Mesenchymal stem cell (in vitro differentiated cells and primary cell): Measurements from ENCODE around the gene CFAP100.

Experiments
- DNase-seq: peaks from one replicate; pipeline ENCODE4 v3.0.0-alpha.2; 2013
- H2AFZ ChIP-seq: one replicate; pipeline ENCODE4 v1.6.1; 2013; ENCODE audit warnings: low read depth, mild to moderate bottlenecking, control low read depth, inconsistent platforms, low read length, moderate library complexity
- H2AK5ac ChIP-seq: 2 replicates; pipeline ENCODE4 v1.6.1; 2013; ENCODE audit warnings: low read length, moderate library complexity, mild to moderate bottlenecking, inconsistent platforms; ENCODE audit not compliant: severe bottlenecking
- H2BK120ac ChIP-seq: one replicate; pipeline ENCODE4 v1.6.1; 2013; ENCODE audit warnings: low read depth, mild to moderate bottlenecking, inconsistent platforms, low read length, moderate library complexity
- H2BK12ac ChIP-seq, 2 experiments: one replicate each; pipeline ENCODE4 v1.6.1; 2013; ENCODE audit warnings: inconsistent platforms in 2 of 2, low read length in 2 of 2, mild to moderate bottlenecking in 2 of 2, moderate library complexity in 2 of 2, control low read depth in 1 of 2
- H2BK15ac ChIP-seq: one replicate; pipeline ENCODE4 v1.6.1; 2013; ENCODE audit warnings: mild to moderate bottlenecking, low read depth, inconsistent platforms; ENCODE audit not compliant: poor library complexity, severe bottlenecking
- H2BK5ac ChIP-seq: 2 replicates; pipeline ENCODE4 v1.6.1; 2013; ENCODE audit warnings: low read depth, mild to moderate bottlenecking, low read length, control low read depth, inconsistent platforms; ENCODE audit not compliant: poor library complexity, severe bottlenecking
- H3K14ac ChIP-seq, 2 experiments: one replicate each; pipeline ENCODE4 v1.6.1; 2013; ENCODE audit warnings: inconsistent platforms in 2 of 2, low read length in 2 of 2, control low read depth in 1 of 2, mild to moderate bottlenecking in 1 of 2, moderate library complexity in 1 of 2
- H3K18ac ChIP-seq, 2 experiments: one replicate each; pipeline ENCODE4 v1.6.1; 2013; ENCODE audit warnings: inconsistent platforms in 2 of 2, low read length in 2 of 2, control low read depth in 1 of 2, low read depth in 1 of 2, mild to moderate bottlenecking in 1 of 2
- H3K23ac ChIP-seq, 2 experiments: one replicate each; pipeline ENCODE4 v1.6.1; 2013; ENCODE audit warnings: inconsistent platforms in 2 of 2, low read length in 2 of 2, mild to moderate bottlenecking in 2 of 2, moderate library complexity in 2 of 2, control low read depth in 1 of 2
- H3K27ac ChIP-seq: 2 replicates; pipeline ENCODE4 v1.5.1; 2013; ENCODE audit warnings: mild to moderate bottlenecking, moderate library complexity, low read length, control low read depth, inconsistent platforms; ENCODE audit not compliant: poor library complexity, severe bottlenecking
- H3K27me3 ChIP-seq, 2 experiments: 2 replicates each; pipeline versions ENCODE4 v1.6.1 to v1.7.0; 2013; ENCODE audit warnings: low read length in 2 of 2, mild to moderate bottlenecking in 2 of 2, moderate library complexity in 2 of 2, control low read depth in 1 of 2, inconsistent platforms in 1 of 2; ENCODE audit not compliant: control insufficient read depth in 1 of 2, insufficient read depth in 1 of 2
- H3K36me3 ChIP-seq, 2 experiments: 2 replicates each; pipeline versions ENCODE4 v1.6.1 to v1.7.0; 2013; ENCODE audit warnings: low read length in 2 of 2, control low read depth in 1 of 2, inconsistent platforms in 1 of 2, low read depth in 1 of 2, mild to moderate bottlenecking in 1 of 2; ENCODE audit not compliant: insufficient read depth in 2 of 2, control insufficient read depth in 1 of 2
- H3K4ac ChIP-seq, 2 experiments: one replicate each; pipeline ENCODE4 v1.6.1; 2013; ENCODE audit warnings: inconsistent platforms in 2 of 2, low read length in 2 of 2, mild to moderate bottlenecking in 2 of 2, moderate library complexity in 2 of 2, control low read depth in 1 of 2, low read depth in 1 of 2
- H3K4me1 ChIP-seq: 2 replicates; pipeline ENCODE4 v1.6.1; 2013; ENCODE audit warnings: low read depth, low read length, control low read depth; ENCODE audit not compliant: control insufficient read depth, insufficient read depth
- H3K4me2 ChIP-seq: 2 replicates; pipeline ENCODE4 v1.6.1; 2013; ENCODE audit warnings: low read length, mild to moderate bottlenecking, inconsistent platforms; ENCODE audit not compliant: poor library complexity, severe bottlenecking
- H3K4me3 ChIP-seq, 2 experiments: 2 replicates each; pipeline versions ENCODE4 v1.5.1 to v1.7.0; 2013; ENCODE audit warnings: low read length in 2 of 2, mild to moderate bottlenecking in 2 of 2, control low read depth in 1 of 2, low read depth in 1 of 2; ENCODE audit not compliant: insufficient read depth in 1 of 2
- H3K79me1 ChIP-seq: replicated peaks from 2 replicates; pipeline ENCODE4 v1.6.1; 2013; ENCODE audit warnings: mild to moderate bottlenecking, control low read depth, low read length, inconsistent platforms; ENCODE audit not compliant: poor library complexity, severe bottlenecking
- H3K9ac ChIP-seq: 2 replicates; pipeline ENCODE4 v1.7.0; 2013; ENCODE audit warnings: mild to moderate bottlenecking, low read length, moderate library complexity
- H3K9me3 ChIP-seq: 2 replicates; pipeline ENCODE4 v1.7.0; 2013; ENCODE audit warnings: mild to moderate bottlenecking, low read length; ENCODE audit not compliant: control insufficient read depth
- H4K8ac ChIP-seq: one replicate; pipeline ENCODE4 v1.6.1; 2013; ENCODE audit warnings: inconsistent platforms, mild to moderate bottlenecking, low read length, moderate library complexity
- H4K91ac ChIP-seq: one replicate; pipeline ENCODE4 v1.6.1; 2013; ENCODE audit warnings: mild to moderate bottlenecking, low read length, inconsistent platforms
- WGBS: methylation state at CpG from one replicate; pipeline ENCODE4 v1.1.7; 2013; ENCODE audit warnings: mixed read lengths; 5-methylcytosine and 5-hydroxymethylcytosine counted together

The CFAP100 gene

GRCh38 chr3:126451511-126451910 is 56.8 kb downstream of the CFAP100 start:
- H3K23ac ChIP-seq, result no peak overlapping the region
- no peaks in the 10 kb centered on the region for H3K9me3 ChIP-seq
- no peak overlapping the region for H2BK120ac ChIP-seq
- H3K36me3 ChIP-seq, result peaks cover 48 to 80% of the 10 kb centered on the region in 2 experiments
- H3K79me1 ChIP-seq, result peaks cover 33% of the 10 kb centered on the region
- no peak overlapping the region for H2BK12ac ChIP-seq
- H2AFZ ChIP-seq, result no peak overlapping the region
- H3K4me3 ChIP-seq, result no peak overlapping the region
- no peak overlapping the region for H2BK15ac ChIP-seq
- no peak overlapping the region for H2BK5ac ChIP-seq
- H3K4me2 ChIP-seq, result no peak overlapping the region
- no peak overlapping the region for H3K9ac ChIP-seq
- no peak overlapping the region for H2AK5ac ChIP-seq
- H4K8ac ChIP-seq, result no peak overlapping the region
- H3K27ac ChIP-seq, result no peak overlapping the region
- peaks cover 7% of the 10 kb centered on the region for H3K4me1 ChIP-seq
- no peak overlapping the region for H4K91ac ChIP-seq
- H3K18ac ChIP-seq, result no peak overlapping the region
- 93% methylated on average over 12 of the region's 12 CpGs for WGBS
- DNase-seq, result no peak
- no peak overlapping the region for H3K14ac ChIP-seq
- H3K4ac ChIP-seq, result no peak overlapping the region
- H3K27me3 ChIP-seq, result no peaks in the 10 kb centered on the region

- Histone ChIP-seq H4K91ac (no peak overlapping the region), H3K4me3 (no peak overlapping the region), H2BK15ac (no peak overlapping the region), H3K4ac (no peak overlapping the region), H3K9me3 (no peaks in the 10 kb centered on the region), H4K8ac (no peak overlapping the region), H3K79me1 (peaks cover 40% of the 10 kb centered on the region), H3K9ac (no peak overlapping the region), H3K27ac (no peak overlapping the region), H2BK12ac (no peak overlapping the region), H2BK120ac (no peak overlapping the region), H3K23ac (no peak overlapping the region), H3K4me2 (no peak overlapping the region), H2BK5ac (no peak overlapping the region), H3K36me3 (peaks cover 55 to 87% of the 10 kb centered on the region in 2 experiments), H2AK5ac (no peak overlapping the region), H3K27me3 (no peaks in the 10 kb centered on the region), H2AFZ (no peak overlapping the region), H3K18ac (no peak overlapping the region), H3K4me1 (peaks cover 5% of the 10 kb centered on the region), H3K14ac (no peak overlapping the region)
- 92% methylated on average over 6 of the region's 9 CpGs for WGBS
- no peak for DNase-seq
These were observed 57.5 kb downstream of the CFAP100 start for GRCh38 chr3:126452213-126452612.

GRCh38 chr3:126454025-126454424 is 59.3 kb downstream of the CFAP100 start:
- Histone ChIP-seq H3K4me3 (no peak overlapping the region), H3K18ac (no peak overlapping the region), H2BK120ac (no peak overlapping the region), H3K9me3 (no peaks in the 10 kb centered on the region), H2AK5ac (no peak overlapping the region), H2BK15ac (no peak overlapping the region), H3K9ac (no peak overlapping the region), H3K4me2 (no peak overlapping the region), H3K4ac (no peak overlapping the region), H3K27me3 (no peaks in the 10 kb centered on the region), H4K8ac (no peak overlapping the region), H3K23ac (no peak overlapping the region), H3K36me3 (peaks cover 50 to 87% of the 10 kb centered on the region in 2 experiments), H4K91ac (no peak overlapping the region), H3K79me1 (peaks cover 38% of the 10 kb centered on the region), H2AFZ (no peak overlapping the region), H3K14ac (no peak overlapping the region), H2BK12ac (no peak overlapping the region), H3K4me1 (no peaks in the 10 kb centered on the region), H2BK5ac (no peak overlapping the region), H3K27ac (no peak overlapping the region)
- no CpG with 5 or more reads among the region's 1 CpG for WGBS
- DNase-seq, result no peak

GRCh38 chr3:126454437-126455198 is 59.9 kb downstream of the CFAP100 start:
- Histone ChIP-seq H4K91ac (no peak overlapping the region), H3K23ac (no peak overlapping the region), H2AFZ (no peak overlapping the region), H3K27me3 (no peaks in the 10 kb centered on the region), H2BK12ac (no peak overlapping the region), H2BK5ac (no peak overlapping the region), H2AK5ac (no peak overlapping the region), H3K9me3 (no peaks in the 10 kb centered on the region), H3K14ac (no peak overlapping the region), H3K4me1 (no peaks in the 10 kb centered on the region), H4K8ac (no peak overlapping the region), H2BK120ac (no peak overlapping the region), H3K18ac (no peak overlapping the region), H3K4ac (no peak overlapping the region), H3K9ac (no peak overlapping the region), H3K36me3 (peaks cover 52 to 89% of the 10 kb centered on the region in 2 experiments), H3K4me2 (no peak overlapping the region), H3K4me3 (no peak overlapping the region), H3K27ac (no peak overlapping the region), H3K79me1 (peaks cover 42% of the 10 kb centered on the region), H2BK15ac (no peak overlapping the region)
- WGBS, result 93% methylated on average over 5 of the region's 6 CpGs
- no peak for DNase-seq
